Mesendoderm (in vitro differentiated cells): ENCODE data around the gene MRPS35.
A peak's percentile ranks its signal among the peaks of the same experiment; 100 is the strongest.

Experiments used
- DNase-seq: peaks from one replicate; pipeline ENCODE4 v3.0.0; 2013
- H2AK5ac ChIP-seq: 2 replicates; pipeline ENCODE4 v1.6.1; 2013; ENCODE audit warnings: low read length, inconsistent platforms
- H2BK120ac ChIP-seq: 2 replicates; pipeline ENCODE4 v1.6.1; 2013; ENCODE audit warnings: low read depth, mild to moderate bottlenecking, low read length, moderate library complexity, mixed read lengths
- H2BK15ac ChIP-seq: replicated peaks from 2 replicates; pipeline ENCODE4 v1.6.1; 2013; ENCODE audit warnings: low read depth, mild to moderate bottlenecking, moderate library complexity
- H2BK5ac ChIP-seq: 2 replicates; pipeline ENCODE4 v1.6.1; 2013; ENCODE audit warnings: low read length, inconsistent platforms
- H3K18ac ChIP-seq: 2 replicates; pipeline ENCODE4 v1.6.1; 2013; ENCODE audit warnings: mild to moderate bottlenecking, low read length, mixed read lengths
- H3K23ac ChIP-seq: one replicate; pipeline ENCODE4 v1.6.1; 2013; ENCODE audit warnings: low read length
- H3K27ac ChIP-seq: 2 replicates; pipeline ENCODE4 v1.5.1; 2013; ENCODE audit warnings: low read depth, mild to moderate bottlenecking, inconsistent platforms, low read length, moderate library complexity
- H3K27me3 ChIP-seq: 2 replicates; pipeline ENCODE4 v1.6.1; 2013; ENCODE audit warnings: low read length, control low read depth, mild to moderate bottlenecking, inconsistent platforms; ENCODE audit not compliant: insufficient read depth, poor library complexity
- H3K36me3 ChIP-seq: 2 replicates; pipeline ENCODE4 v1.6.1; 2013; ENCODE audit warnings: low read length, inconsistent platforms; ENCODE audit not compliant: control insufficient read depth, insufficient read depth
- H3K4ac ChIP-seq: one replicate; pipeline ENCODE4 v1.6.1; 2013; ENCODE audit warnings: low read depth, mild to moderate bottlenecking, low read length, moderate library complexity
- H3K4me1 ChIP-seq: 2 replicates; pipeline ENCODE4 v1.6.1; 2013; ENCODE audit warnings: low read depth, low read length, inconsistent platforms; ENCODE audit not compliant: control insufficient read depth
- H3K4me2 ChIP-seq: 2 replicates; pipeline ENCODE4 v1.6.1; 2013; ENCODE audit warnings: low read length
- H3K4me3 ChIP-seq: 2 replicates; pipeline ENCODE4 v1.5.1; 2013; ENCODE audit warnings: mild to moderate bottlenecking, low read length
- H3K56ac ChIP-seq: one replicate; pipeline ENCODE4 v1.6.1; 2013; ENCODE audit warnings: low read length
- H3K79me1 ChIP-seq: 2 replicates; pipeline ENCODE4 v1.6.1; 2013; ENCODE audit warnings: low read length, inconsistent platforms
- H3K79me2 ChIP-seq: 2 replicates; pipeline ENCODE4 v1.6.1; 2013; ENCODE audit warnings: mild to moderate bottlenecking, low read length; ENCODE audit not compliant: control insufficient read depth, insufficient read depth
- H3K9ac ChIP-seq: 2 replicates; pipeline ENCODE4 v1.6.1; 2013; ENCODE audit warnings: low read length, inconsistent platforms
- H4K5ac ChIP-seq: one replicate; pipeline ENCODE4 v1.6.1; 2013; ENCODE audit warnings: low read length
- H4K8ac ChIP-seq: one replicate; pipeline ENCODE4 v1.6.1; 2013; ENCODE audit warnings: low read depth, mild to moderate bottlenecking, control low read depth, low read length, moderate library complexity
- WGBS: extraction: QIAGEN DNeasy Blood & Tissue Kit; methylation state at CpG from one replicate; pipeline ENCODE4 v1.1.7; 2013; ENCODE audit warnings: low lambda C conversion rate, missing lambda C conversion rate; ENCODE audit not compliant: insufficient coverage; ENCODE audit errors: extremely low coverage; 5-methylcytosine and 5-hydroxymethylcytosine counted together

Gene MRPS35

DNA sequence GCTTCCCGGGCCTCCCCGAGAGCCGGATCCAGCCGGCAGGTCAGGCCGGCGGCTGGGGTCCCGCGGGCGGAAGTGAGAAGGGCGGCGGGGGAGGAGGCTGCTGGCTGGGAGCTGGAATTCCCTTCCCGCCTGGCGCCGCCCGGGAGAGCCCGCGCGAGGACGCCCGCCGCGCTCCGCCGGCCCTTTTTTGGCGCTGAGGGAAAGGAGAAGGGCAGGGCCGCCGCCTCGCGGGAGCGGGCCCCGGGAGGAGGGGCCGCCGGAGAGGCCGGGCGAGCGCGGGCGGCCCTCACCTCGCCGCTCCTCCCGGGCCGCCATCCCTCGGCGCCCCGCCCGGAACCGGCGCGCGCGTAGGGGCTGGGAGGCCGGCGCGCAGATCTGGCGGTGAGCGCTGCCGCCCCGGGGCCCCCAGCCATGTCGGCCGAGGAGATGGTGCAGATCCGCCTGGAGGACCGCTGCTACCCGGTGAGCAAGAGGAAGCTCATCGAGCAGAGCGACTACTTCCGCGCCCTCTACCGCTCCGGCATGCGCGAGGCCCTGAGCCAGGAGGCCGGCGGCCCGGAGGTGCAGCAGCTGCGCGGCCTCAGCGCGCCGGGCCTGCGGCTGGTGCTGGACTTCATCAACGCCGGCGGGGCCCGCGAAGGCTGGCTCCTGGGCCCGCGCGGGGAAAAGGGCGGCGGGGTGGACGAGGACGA, 69.4 kb downstream of the MRPS35 start, which contains the start of the genes KLHL42 and MANSC4:
Gene KLHL42 (plus strand): TSS at position 314 of the 692 bp plus-strand sequence. CDS start 98 bp downstream, at position 412.
Gene MANSC4 (minus strand): TSS at position 317 of the 692 bp plus-strand sequence. CDS start 8,960 bp downstream, outside the sequence.
- peak within 1 kb of the TSS; percentile 92 for H3K27ac ChIP-seq
- WGBS, result no CpG with 5 or more reads among the region's 92 CpGs
- H3K23ac ChIP-seq, result peak within 1 kb of the TSS; percentile 59

DNA sequence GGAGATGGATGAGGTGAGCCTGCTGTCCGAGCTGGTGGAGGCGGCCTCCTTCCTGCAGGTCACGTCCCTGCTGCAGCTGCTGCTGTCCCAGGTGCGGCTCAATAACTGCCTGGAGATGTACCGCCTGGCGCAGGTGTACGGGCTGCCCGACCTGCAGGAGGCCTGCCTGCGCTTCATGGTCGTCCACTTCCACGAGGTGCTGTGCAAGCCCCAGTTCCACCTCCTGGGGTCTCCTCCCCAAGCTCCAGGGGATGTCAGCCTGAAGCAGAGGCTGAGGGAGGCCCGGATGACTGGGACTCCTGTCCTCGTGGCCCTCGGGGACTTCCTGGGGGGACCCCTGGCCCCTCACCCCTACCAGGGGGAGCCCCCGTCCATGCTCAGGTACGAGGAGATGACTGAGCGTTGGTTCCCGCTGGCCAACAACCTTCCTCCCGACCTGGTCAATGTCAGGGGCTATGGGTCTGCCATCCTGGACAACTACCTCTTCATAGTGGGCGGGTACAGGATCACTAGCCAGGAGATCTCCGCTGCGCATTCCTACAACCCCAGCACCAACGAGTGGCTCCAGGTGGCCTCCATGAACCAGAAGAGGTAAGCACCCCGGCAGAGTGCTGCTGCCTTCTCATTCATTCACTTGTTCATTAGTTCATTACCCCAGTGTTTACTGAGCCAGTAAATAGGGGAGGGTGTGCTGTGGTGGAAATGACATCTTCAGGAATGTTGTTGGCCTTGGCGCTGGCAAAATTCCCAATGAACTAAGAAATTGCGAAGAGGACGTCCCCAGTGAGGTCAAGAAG, 70.2 kb downstream of the MRPS35 start:
- no peak overlapping the region for H2BK15ac ChIP-seq
- H3K4me3 ChIP-seq, result peak overlapping the region; percentile 69
- no peaks in the 10 kb centered on the region for H3K36me3 ChIP-seq
- H3K4me1 ChIP-seq, result peaks cover 5% of the 10 kb centered on the region
- peaks cover 5% of the 10 kb centered on the region for H3K79me1 ChIP-seq
- no peak overlapping the region for H2BK5ac ChIP-seq
- no peak overlapping the region for H2AK5ac ChIP-seq
- H3K79me2 ChIP-seq, result peaks cover 25% of the 10 kb centered on the region
- peak overlapping the region; percentile 93 for H3K4ac ChIP-seq
- H4K5ac ChIP-seq, result no peak overlapping the region
- H3K27me3 ChIP-seq, result no peaks in the 10 kb centered on the region
- H3K23ac ChIP-seq, result peak overlapping the region; percentile 59
- WGBS, result no CpG with 5 or more reads among the region's 27 CpGs
- peak overlapping the region; percentile 99 for H3K56ac ChIP-seq
- H2BK120ac ChIP-seq, result no peak overlapping the region
- peak overlapping the region; percentile 85 for H3K9ac ChIP-seq
- H4K8ac ChIP-seq, result no peak overlapping the region
- H3K4me2 ChIP-seq, result peak overlapping the region; percentile 82
- DNase-seq, result peak; percentile 66
- H3K18ac ChIP-seq, result peak overlapping the region; percentile 62
- peak overlapping the region; percentile 92 for H3K27ac ChIP-seq

More for the DNA sequence above, 69.4 kb downstream of the MRPS35 start, which contains the start of the genes KLHL42 and MANSC4:
- H3K79me1 ChIP-seq, result peaks cover 5% of the 10 kb centered on the region
- H2AK5ac ChIP-seq, result no peak within 1 kb of the TSS
- H4K5ac ChIP-seq, result no peak within 1 kb of the TSS
- H2BK120ac ChIP-seq, result no peak within 1 kb of the TSS
- peak; percentile 87 for DNase-seq
- H3K4me3 ChIP-seq, result peak within 1 kb of the TSS; percentile 69
- H3K27me3 ChIP-seq, result no peaks in the 10 kb centered on the region
- H2BK5ac ChIP-seq, result peak within 1 kb of the TSS; percentile 74
- H3K4me1 ChIP-seq, result peaks cover 5% of the 10 kb centered on the region
- no peaks in the 10 kb centered on the region for H3K36me3 ChIP-seq
- H3K9ac ChIP-seq, result peak within 1 kb of the TSS; percentile 85
- H3K79me2 ChIP-seq, result peaks cover 22% of the 10 kb centered on the region
- H3K4me2 ChIP-seq, result peak within 1 kb of the TSS; percentile 82
- peak within 1 kb of the TSS; percentile 62 for H3K18ac ChIP-seq
- H3K56ac ChIP-seq, result peak within 1 kb of the TSS; percentile 99
- no peak within 1 kb of the TSS for H4K8ac ChIP-seq
- H3K4ac ChIP-seq, result peak within 1 kb of the TSS; percentile 95
- no peak within 1 kb of the TSS for H2BK15ac ChIP-seq

DNA sequence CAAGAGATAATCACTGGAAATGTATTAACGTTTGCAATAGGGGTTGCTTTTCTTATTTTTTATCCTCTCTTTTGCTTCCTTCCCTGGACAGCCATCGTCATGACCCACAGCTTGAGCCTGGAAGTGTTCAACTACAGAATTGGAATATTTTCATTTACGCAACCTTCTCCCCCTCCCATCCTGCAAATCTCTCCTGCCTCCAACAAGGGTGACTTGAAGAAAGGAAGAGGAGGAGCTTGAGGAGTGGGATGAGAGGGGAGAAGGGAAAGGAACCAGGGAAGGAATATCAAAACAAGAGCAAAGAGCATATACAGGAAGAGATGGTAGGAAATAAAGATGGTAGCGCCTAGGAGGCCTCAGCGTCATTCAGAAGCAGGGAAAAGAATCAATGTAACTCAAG, 71.0 kb downstream of the MRPS35 start:
- Histone ChIP-seq H3K27ac (peak overlapping the region; percentile 41), H2AK5ac (no peak overlapping the region), H3K79me2 (peaks cover 30% of the 10 kb centered on the region), H2BK15ac (no peak overlapping the region), H4K5ac (no peak overlapping the region), H3K56ac (peak overlapping the region; percentile 86), H3K27me3 (no peaks in the 10 kb centered on the region), H3K9ac (peak overlapping the region; percentile 57), H3K36me3 (no peaks in the 10 kb centered on the region), H2BK120ac (no peak overlapping the region), H2BK5ac (peak overlapping the region; percentile 49), H3K23ac (no peak overlapping the region), H3K4ac (peak overlapping the region; percentile 87), H4K8ac (no peak overlapping the region), H3K18ac (no peak overlapping the region), H3K4me2 (peak overlapping the region; percentile 43), H3K4me1 (peaks cover 5% of the 10 kb centered on the region), H3K79me1 (peaks cover 5% of the 10 kb centered on the region), H3K4me3 (no peak overlapping the region)
- no CpG with 5 or more reads among the region's 5 CpGs for WGBS
- DNase-seq, result peak; percentile 69

DNA sequence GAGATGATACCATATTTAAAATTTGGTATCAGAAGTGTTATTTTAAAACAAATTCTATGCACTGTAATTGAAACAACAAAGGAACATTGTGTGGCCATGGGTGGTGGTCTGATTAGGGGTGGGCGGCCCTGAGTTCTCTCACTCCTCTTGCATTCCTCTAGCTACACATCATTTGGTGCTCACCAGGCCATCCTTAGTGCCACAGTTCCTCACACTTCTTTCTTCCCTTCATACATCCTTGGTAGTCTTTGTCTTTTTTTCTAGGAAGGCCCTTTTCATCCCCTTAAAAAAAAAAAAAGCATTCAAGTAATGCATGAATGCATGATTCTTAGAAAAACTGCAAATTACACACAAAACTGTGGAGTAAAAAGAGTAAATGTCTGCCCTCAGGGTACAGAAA, 71.8 kb downstream of the MRPS35 start:
- DNase-seq, result peak; percentile 78
- Histone ChIP-seq H3K4me3 (no peak overlapping the region), H3K18ac (no peak overlapping the region), H3K9ac (no peak overlapping the region), H3K4me2 (no peak overlapping the region), H3K27me3 (no peaks in the 10 kb centered on the region), H2BK120ac (no peak overlapping the region), H3K4me1 (peaks cover 5% of the 10 kb centered on the region), H3K36me3 (no peaks in the 10 kb centered on the region), H3K79me2 (peaks cover 33% of the 10 kb centered on the region), H2BK5ac (no peak overlapping the region), H4K8ac (no peak overlapping the region), H3K79me1 (peaks cover 7% of the 10 kb centered on the region), H2BK15ac (no peak overlapping the region), H3K23ac (no peak overlapping the region), H3K4ac (no peak overlapping the region), H3K27ac (peak overlapping the region; percentile 11), H3K56ac (no peak overlapping the region), H4K5ac (no peak overlapping the region), H2AK5ac (no peak overlapping the region)
- no CpG with 5 or more reads among the region's 1 CpG for WGBS

DNA sequence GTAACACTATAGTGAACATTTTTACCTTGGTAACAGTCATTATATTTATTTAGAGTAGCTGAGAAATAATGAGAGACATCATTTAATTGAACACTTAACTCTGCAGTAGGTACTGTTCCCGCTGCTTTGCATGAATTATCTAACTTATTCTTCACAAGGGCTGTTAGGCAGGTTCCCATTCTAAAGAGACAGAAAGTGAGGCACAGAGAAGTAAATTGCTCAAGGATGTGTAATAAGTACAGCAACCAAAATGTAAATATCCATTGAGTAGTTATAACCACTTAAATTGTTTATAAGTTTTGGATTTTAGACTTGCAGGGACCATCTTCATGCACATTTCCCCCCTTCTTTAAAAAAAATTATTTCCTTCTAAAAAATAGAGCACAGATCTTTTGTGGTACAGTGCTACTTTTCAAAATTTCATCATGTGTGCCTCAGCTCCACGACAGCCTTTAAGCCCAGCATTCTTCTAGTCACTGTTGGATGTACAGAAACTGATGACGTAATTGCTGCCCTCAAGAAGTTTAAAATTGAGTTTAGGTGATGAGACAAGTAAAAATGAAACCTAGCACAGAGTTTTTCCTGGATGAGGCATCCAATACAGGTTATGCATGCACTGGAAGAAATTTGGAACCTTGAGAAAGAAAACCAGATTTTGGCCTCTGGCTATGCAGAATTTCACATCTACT, 75.4 kb downstream of the MRPS35 start:
- H3K56ac ChIP-seq, result no peak overlapping the region
- no peak overlapping the region for H3K9ac ChIP-seq
- H3K4me2 ChIP-seq, result no peak overlapping the region
- H3K27ac ChIP-seq, result no peak overlapping the region
- H4K5ac ChIP-seq, result no peak overlapping the region
- peaks cover 21% of the 10 kb centered on the region for H3K79me1 ChIP-seq
- no peak overlapping the region for H3K4ac ChIP-seq
- H3K4me3 ChIP-seq, result no peak overlapping the region
- no peak overlapping the region for H2BK5ac ChIP-seq
- H3K4me1 ChIP-seq, result peaks cover 5% of the 10 kb centered on the region
- DNase-seq, result peak; percentile 19
- no CpG with 5 or more reads among the region's 3 CpGs for WGBS
- H3K79me2 ChIP-seq, result peaks cover 37% of the 10 kb centered on the region
- no peak overlapping the region for H4K8ac ChIP-seq
- no peak overlapping the region for H3K18ac ChIP-seq
- no peak overlapping the region for H3K23ac ChIP-seq
- H2AK5ac ChIP-seq, result no peak overlapping the region
- H3K27me3 ChIP-seq, result no peaks in the 10 kb centered on the region
- H3K36me3 ChIP-seq, result no peaks in the 10 kb centered on the region
- no peak overlapping the region for H2BK120ac ChIP-seq
- no peak overlapping the region for H2BK15ac ChIP-seq
